ENCODE data around the gene TFCP2.

TFCP2 gene

GRCh38 chr12:51209259-51209658 lies 36.3 kb upstream of the TFCP2 start:
- Histone ChIP-seq H3K4me3 (ENCODE audit: low read depth, low read length) (no peak overlapping the region), H3K27me3 (replicated peaks) (no peaks in the 10 kb centered on the region), H3K36me3 (replicated peaks) (no peaks in the 10 kb centered on the region), H3K27ac (no peak overlapping the region)
- no peak for DNase-seq
- TF ChIP-seq CTCF (IDR thresholded peaks at IDR 0.05; ENCODE audit: low read depth, low read length, missing control alignments) = no peak
- in situ Hi-C loops (cut with HindIII; ENCODE audit: low pct_ligation_motif_present, low sequenced_read_pairs) = no loop called here

GRCh38 chr12:51208016-51208660 lies 35.2 kb upstream of the TFCP2 start:
- no peak for DNase-seq
- Histone ChIP-seq H3K27ac (no peak overlapping the region), H3K27me3 (replicated peaks) (no peaks in the 10 kb centered on the region), H3K36me3 (replicated peaks) (no peaks in the 10 kb centered on the region), H3K4me3 (ENCODE audit: low read depth, low read length) (no peak overlapping the region)
- no peak for TF ChIP-seq CTCF (IDR thresholded peaks at IDR 0.05; ENCODE audit: low read depth, low read length, missing control alignments)
- in situ Hi-C loops (cut with HindIII; ENCODE audit: low pct_ligation_motif_present, low sequenced_read_pairs) = no loop called here

- Histone ChIP-seq H3K36me3 (replicated peaks) (no peaks in the 10 kb centered on the region), H3K4me3 (ENCODE audit: low read depth, low read length) (no peak overlapping the region), H3K27me3 (replicated peaks) (no peaks in the 10 kb centered on the region), H3K27ac (no peak overlapping the region)
- no peak for DNase-seq
- in situ Hi-C loops (cut with HindIII; ENCODE audit: low pct_ligation_motif_present, low sequenced_read_pairs) = no loop called here
- TF ChIP-seq CTCF (IDR thresholded peaks at IDR 0.05; ENCODE audit: low read depth, low read length, missing control alignments) = no peak
Observed at GRCh38 chr12:51205350-51205749, 32.4 kb upstream of the TFCP2 start.

- Histone ChIP-seq H3K27me3 (replicated peaks) (no peaks in the 10 kb centered on the region), H3K36me3 (replicated peaks) (no peaks in the 10 kb centered on the region), H3K27ac (no peak overlapping the region), H3K4me3 (ENCODE audit: low read depth, low read length) (no peak overlapping the region)
- in situ Hi-C loops (cut with HindIII; ENCODE audit: low pct_ligation_motif_present, low sequenced_read_pairs) = no loop called here
- TF ChIP-seq CTCF (IDR thresholded peaks at IDR 0.05; ENCODE audit: low read depth, low read length, missing control alignments) = no peak
- DNase-seq = no peak
Observed at GRCh38 chr12:51202718-51203117, 29.8 kb upstream of the TFCP2 start.

- H3K36me3 ChIP-seq (replicated peaks) = no peaks in the 10 kb centered on the region
- TF ChIP-seq CTCF (IDR thresholded peaks at IDR 0.05; ENCODE audit: low read depth, low read length, missing control alignments) = no peak
- in situ Hi-C loops (cut with HindIII; ENCODE audit: low pct_ligation_motif_present, low sequenced_read_pairs) = no loop called here
Observed at GRCh38 chr12:51200806-51201205, 27.9 kb upstream of the TFCP2 start.

GRCh38 chr12:51200156-51200555 lies 27.2 kb upstream of the TFCP2 start:
- no peaks in the 10 kb centered on the region for H3K27me3 ChIP-seq (replicated peaks)
- in situ Hi-C loops (cut with HindIII; ENCODE audit: low pct_ligation_motif_present, low sequenced_read_pairs) = no loop called here

More at GRCh38 chr12:51200806-51201205, 27.9 kb upstream of the TFCP2 start:
- Histone ChIP-seq H3K27ac (no peak overlapping the region), H3K27me3 (replicated peaks) (no peaks in the 10 kb centered on the region), H3K4me3 (ENCODE audit: low read depth, low read length) (no peak overlapping the region)
- no peak for DNase-seq

More at GRCh38 chr12:51200156-51200555, 27.2 kb upstream of the TFCP2 start:
- no peak overlapping the region for H3K4me3 ChIP-seq (ENCODE audit: low read depth, low read length)
- H3K27ac ChIP-seq = no peak overlapping the region
- TF ChIP-seq CTCF (IDR thresholded peaks at IDR 0.05; ENCODE audit: low read depth, low read length, missing control alignments) = no peak
- DNase-seq = no peak
- H3K36me3 ChIP-seq (replicated peaks) = no peaks in the 10 kb centered on the region
